BJ (cell line): ENCODE results near the gene MAN1C1. TPM values are rescaled to one million over a fixed set of nuclear protein-coding genes. Genes with fewer than 3 reads are reported as not detected.

Source experiments
- CTCF ChIA-PET: fragments of 350-600 bp; formaldehyde crosslinking; extraction: SDS; loops from one replicate; lab custom pipeline; 2021; ENCODE audit warnings: antibody characterized with exemption, inconsistent platforms; lab: Yijun Ruan, JAX
- POLR2A ChIA-PET: fragments of 300-600 bp; sonication (Branson Sonifier 250); formaldehyde crosslinking; extraction: SDS; loops from one replicate; lab custom pipeline; 2021; ENCODE audit warnings: antibody characterized with exemption; lab: Charles Lee
- DNase-seq: peaks from one replicate; pipeline ENCODE4 v3.0.0-alpha.2; 2011; ENCODE audit warnings: low read depth
- H3K27me3 ChIP-seq: 2 replicates; pipeline ENCODE4 v1.6.0; 2011; ENCODE audit warnings: low read length; ENCODE audit not compliant: control insufficient read depth, insufficient read depth
- H3K36me3 ChIP-seq: 2 replicates; pipeline ENCODE4 v1.5.1; 2011; ENCODE audit warnings: low read length; ENCODE audit not compliant: control insufficient read depth, insufficient read depth
- H3K4me3 ChIP-seq: 2 replicates; pipeline ENCODE4 v1.5.1; 2011; ENCODE audit warnings: low read depth, mild to moderate bottlenecking, control low read depth, low read length
- polyA plus RNA-seq: library from polyadenylated mRNA; depleted of rRNA; stranded (reverse); fragments of >200 nt; gene quantifications from 2 replicates; pipeline ENCODE4 v1.2.3, GENCODE V29; 2011
- TF ChIP-seq, protein P1 (sequence below): IDR thresholded peaks from 2 replicates; pipeline ENCODE4 v1.5.1; 2011; ENCODE audit warnings: low read depth, mild to moderate bottlenecking, control low read depth, inconsistent platforms, low read length, moderate library complexity; ENCODE audit not compliant: insufficient read depth

MAN1C1 gene
- polyA plus RNA-seq, 1 experiment: 1.1 TPM

DNA sequence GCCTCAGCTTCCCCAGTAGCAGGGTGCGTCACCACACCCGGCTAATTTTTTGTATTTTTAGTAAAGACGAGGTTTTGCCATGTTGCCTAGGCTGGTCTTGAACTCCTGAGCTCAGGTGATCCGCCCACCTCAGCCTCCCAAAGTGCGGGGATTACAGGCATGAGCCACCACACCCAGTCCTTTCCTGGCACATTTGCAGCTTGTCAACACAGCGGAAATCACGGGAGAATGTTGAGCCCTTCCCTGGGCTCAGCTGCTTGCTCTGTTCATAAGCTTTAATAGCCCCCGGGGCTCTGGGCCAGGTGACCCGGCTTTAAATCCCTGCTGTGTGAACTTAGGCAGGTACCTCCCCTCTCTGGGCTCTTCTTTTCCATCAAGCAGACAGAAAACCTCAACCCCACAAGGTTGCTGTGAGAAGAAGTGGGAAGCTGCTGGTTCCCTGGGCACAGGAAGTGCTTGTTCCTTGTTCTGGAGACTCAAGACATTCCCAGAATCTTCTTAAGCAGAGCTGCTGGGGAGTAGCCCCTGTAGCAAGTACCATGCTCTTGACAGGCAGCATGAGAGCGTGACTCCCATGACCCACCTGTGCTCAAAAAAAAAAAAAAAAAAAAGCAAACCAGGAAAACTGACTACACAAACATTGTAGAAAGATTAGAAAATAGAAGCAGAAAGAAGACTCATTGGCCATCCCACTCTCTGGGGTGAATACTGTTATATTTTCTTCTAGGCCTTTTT lies 168.9 kb downstream of the MAN1C1 start:
- CTCF ChIA-PET: interaction anchor here (1.2 to 1.6 kb wide), 5 partner anchors 8 to 177 kb away, joined by 3 to 4 read pairs (median 3); no protein-coding TSS in a partner anchor
- no peak for DNase-seq
- Histone ChIP-seq H3K36me3 (no peaks in the 10 kb centered on the region), H3K27me3 (peaks cover 2% of the 10 kb centered on the region; the same call in 1 of the 2 replicates), H3K4me3 (no peak overlapping the region)
- TF ChIP-seq, protein P1, sequence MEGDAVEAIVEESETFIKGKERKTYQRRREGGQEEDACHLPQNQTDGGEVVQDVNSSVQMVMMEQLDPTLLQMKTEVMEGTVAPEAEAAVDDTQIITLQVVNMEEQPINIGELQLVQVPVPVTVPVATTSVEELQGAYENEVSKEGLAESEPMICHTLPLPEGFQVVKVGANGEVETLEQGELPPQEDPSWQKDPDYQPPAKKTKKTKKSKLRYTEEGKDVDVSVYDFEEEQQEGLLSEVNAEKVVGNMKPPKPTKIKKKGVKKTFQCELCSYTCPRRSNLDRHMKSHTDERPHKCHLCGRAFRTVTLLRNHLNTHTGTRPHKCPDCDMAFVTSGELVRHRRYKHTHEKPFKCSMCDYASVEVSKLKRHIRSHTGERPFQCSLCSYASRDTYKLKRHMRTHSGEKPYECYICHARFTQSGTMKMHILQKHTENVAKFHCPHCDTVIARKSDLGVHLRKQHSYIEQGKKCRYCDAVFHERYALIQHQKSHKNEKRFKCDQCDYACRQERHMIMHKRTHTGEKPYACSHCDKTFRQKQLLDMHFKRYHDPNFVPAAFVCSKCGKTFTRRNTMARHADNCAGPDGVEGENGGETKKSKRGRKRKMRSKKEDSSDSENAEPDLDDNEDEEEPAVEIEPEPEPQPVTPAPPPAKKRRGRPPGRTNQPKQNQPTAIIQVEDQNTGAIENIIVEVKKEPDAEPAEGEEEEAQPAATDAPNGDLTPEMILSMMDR: no peak
- POLR2A ChIA-PET: interaction anchor here (0.7 kb wide), 1 partner anchor 9 kb away, joined by 6 read pairs; no protein-coding TSS in a partner anchor

DNA sequence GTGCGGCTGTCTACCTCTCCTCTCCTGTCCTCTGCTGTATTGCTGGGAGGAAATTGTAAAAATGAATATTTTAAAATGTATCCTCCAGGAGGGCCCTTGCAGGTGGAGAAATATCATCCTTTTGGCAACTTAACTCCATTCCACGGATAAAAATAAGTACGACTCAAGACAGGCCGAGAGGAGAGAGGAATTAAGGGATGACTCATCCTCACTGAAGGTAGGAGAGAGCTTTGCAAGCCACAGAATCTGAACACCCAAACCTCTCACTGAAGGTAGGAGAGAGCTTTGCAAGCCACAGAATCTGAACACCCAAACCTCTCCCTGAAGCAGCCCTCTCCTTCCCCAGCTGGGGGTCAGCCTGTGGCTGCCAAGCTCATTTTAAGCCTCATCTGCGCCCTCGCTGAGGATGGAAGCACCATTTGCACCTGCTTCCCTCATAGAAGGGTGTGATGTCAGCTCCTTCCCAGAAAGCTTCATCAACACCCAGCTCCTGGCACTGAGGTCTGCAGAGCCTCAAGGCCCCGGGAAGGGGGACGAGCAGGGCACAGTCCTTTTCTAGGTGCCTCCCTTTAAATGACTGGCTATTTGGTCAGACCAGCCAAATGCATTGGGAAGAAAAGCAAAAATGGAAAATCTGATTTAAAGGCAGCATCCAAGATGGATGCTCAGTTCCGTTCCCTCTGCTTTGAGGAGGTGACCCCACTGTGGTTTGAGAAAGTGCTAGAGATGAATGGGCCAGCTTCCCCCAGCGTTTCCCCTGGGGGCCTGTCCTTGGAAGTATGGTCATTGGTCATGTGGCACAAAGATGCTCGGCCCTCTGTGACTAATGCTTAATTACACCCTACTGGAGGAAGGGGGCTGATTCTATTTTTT lies 170.5 kb downstream of the MAN1C1 start:
- peaks cover 8% of the 10 kb centered on the region for H3K27me3 ChIP-seq
- TF ChIP-seq, protein P1: no peak
- DNase-seq: no peak
- POLR2A ChIA-PET: no interaction called here
- H3K36me3 ChIP-seq: no peaks in the 10 kb centered on the region
- CTCF ChIA-PET: interaction anchor here (0.5 to 2.6 kb wide), 10 partner anchors 9 to 220 kb away, joined by 3 to 20 read pairs (median 3); no protein-coding TSS in a partner anchor
- H3K4me3 ChIP-seq: no peak overlapping the region

DNA sequence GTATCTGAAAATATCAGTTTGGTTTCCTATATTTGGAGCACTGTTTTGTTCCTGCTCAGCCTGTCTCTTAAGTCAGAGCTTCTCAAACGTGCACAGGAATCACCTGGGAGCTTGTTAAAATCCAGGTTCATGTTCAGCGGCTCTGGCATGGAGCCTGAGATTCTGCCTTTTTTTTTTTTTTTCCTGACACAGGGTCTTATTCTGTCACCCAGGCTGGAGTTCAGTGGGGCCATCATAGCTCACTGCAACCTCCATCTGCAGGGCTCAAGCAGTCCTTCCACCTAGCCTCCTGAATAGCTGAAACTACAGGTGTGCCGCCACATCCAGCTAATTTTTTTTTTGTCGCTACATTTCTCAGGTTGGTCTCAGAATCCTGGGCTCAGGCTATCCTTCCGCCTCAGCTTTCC lies 171.2 kb downstream of the MAN1C1 start:
- DNase-seq: no peak
- Histone ChIP-seq H3K36me3 (no peaks in the 10 kb centered on the region), H3K27me3 (peaks cover 8% of the 10 kb centered on the region), H3K4me3 (no peak overlapping the region)
- CTCF ChIA-PET: interaction anchor here (0.6 to 2.6 kb wide), 8 partner anchors 8 to 220 kb away, joined by 3 to 20 read pairs (median 4); no protein-coding TSS in a partner anchor
- TF ChIP-seq, protein P1: no peak
- POLR2A ChIA-PET: no interaction called here

DNA sequence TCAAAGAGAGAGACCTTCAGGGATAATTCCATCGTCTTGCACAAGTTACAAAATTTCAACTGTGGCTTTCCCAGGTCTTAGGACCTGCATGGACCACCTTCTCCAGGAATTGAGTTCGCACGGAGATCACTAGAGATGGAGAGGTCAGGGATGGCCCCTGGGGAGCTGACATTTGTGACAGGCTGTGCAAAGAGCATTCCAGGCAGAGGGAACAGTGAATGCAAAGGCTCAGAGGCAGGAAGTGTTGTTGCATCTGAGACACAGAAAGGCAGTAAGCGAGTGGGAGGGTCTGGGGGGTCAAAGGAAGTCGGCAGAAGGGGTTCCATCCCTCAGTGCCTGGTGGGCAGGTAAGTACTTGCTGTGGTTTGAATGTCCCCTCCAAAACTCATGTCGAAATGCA lies 173.9 kb downstream of the MAN1C1 start:
- Histone ChIP-seq H3K27me3 (peaks cover 8% of the 10 kb centered on the region), H3K4me3 (no peak overlapping the region), H3K36me3 (no peaks in the 10 kb centered on the region)
- no peak for DNase-seq
- POLR2A ChIA-PET: no interaction called here
- TF ChIP-seq, protein P1: no peak
- CTCF ChIA-PET: no interaction called here

DNA sequence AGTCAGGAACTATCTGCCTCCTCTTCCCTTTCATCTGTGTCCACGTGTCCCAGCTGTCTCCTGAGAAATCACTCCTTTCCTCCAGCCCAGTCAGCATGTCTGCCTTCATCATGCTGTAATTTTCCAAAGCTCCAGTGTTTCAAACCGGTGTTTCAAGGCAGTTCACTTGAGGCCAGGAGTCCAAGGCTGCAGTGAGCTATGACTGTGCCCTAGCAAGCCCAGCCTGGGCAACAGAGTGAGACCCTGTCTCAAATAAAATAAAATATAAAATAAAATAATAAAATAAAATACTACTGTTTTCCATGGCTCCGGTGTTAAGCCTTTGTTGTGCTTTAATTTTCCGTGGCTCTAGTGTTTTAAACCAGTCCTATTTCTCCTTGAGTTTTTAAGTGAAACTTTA lies 175.5 kb downstream of the MAN1C1 start:
- Histone ChIP-seq H3K27me3 (peaks cover 8% of the 10 kb centered on the region), H3K36me3 (no peaks in the 10 kb centered on the region), H3K4me3 (no peak overlapping the region)
- CTCF ChIA-PET: interaction anchor here (1.7 to 8.6 kb wide), 2 partner anchors 33 to 183 kb away, joined by 5 to 125 read pairs; no protein-coding TSS in a partner anchor
- POLR2A ChIA-PET: no interaction called here
- TF ChIP-seq, protein P1: no peak
- DNase-seq: no peak
